Measurements from ENCODE around the gene MAGI2.

MAGI2 gene

GRCh38 chr7:78222001-78222751 is 1231.3 kb downstream of the MAGI2 start:
- ChIA-PET CTCF (interaction anchor here (0.6 kb wide), 1 partner anchor 90 kb away, joined by 4 read pairs; no protein-coding TSS in a partner anchor), POLR2A (ENCODE audit: low non-redundant PET) (no interaction called here)
- H3K27ac ChIP-seq, result no peak overlapping the region
- no peak for DNase-seq (ENCODE audit: low spot score)
- TF ChIP-seq, protein P1, sequence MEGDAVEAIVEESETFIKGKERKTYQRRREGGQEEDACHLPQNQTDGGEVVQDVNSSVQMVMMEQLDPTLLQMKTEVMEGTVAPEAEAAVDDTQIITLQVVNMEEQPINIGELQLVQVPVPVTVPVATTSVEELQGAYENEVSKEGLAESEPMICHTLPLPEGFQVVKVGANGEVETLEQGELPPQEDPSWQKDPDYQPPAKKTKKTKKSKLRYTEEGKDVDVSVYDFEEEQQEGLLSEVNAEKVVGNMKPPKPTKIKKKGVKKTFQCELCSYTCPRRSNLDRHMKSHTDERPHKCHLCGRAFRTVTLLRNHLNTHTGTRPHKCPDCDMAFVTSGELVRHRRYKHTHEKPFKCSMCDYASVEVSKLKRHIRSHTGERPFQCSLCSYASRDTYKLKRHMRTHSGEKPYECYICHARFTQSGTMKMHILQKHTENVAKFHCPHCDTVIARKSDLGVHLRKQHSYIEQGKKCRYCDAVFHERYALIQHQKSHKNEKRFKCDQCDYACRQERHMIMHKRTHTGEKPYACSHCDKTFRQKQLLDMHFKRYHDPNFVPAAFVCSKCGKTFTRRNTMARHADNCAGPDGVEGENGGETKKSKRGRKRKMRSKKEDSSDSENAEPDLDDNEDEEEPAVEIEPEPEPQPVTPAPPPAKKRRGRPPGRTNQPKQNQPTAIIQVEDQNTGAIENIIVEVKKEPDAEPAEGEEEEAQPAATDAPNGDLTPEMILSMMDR (conservative IDR thresholded peaks at IDR 0.05; ENCODE audit: low read depth), result no peak

DNA sequence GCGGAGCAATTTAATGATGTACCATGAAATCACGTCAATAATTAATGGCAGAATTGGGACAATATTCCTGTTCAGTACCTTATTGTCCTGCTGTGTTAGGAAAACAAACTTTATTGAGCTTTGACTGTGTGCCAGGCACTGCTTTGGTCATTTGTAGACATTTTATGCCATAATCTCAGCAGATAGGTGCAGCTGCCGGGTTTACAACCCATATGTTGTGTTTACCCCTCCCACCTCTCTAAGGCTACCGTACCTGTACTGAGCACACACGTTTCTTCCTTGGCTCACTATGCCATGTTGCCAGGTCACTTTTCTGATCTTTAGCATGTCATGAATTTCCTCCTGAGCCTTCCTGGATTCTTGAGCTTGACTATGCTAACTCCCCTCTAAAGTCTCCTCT is 1232.7 kb downstream of the MAGI2 start:
- no peak overlapping the region for H3K27ac ChIP-seq
- POLR2A ChIA-PET (ENCODE audit: low non-redundant PET), result no interaction called here
- TF ChIP-seq, protein P1 (conservative IDR thresholded peaks at IDR 0.05; ENCODE audit: low read depth), result no peak
- CTCF ChIA-PET, result interaction anchor here (0.7 kb wide), 2 partner anchors 37 to 167 kb away, joined by 3 to 4 read pairs; no protein-coding TSS in a partner anchor
- DNase-seq (ENCODE audit: low spot score), result no peak

DNA sequence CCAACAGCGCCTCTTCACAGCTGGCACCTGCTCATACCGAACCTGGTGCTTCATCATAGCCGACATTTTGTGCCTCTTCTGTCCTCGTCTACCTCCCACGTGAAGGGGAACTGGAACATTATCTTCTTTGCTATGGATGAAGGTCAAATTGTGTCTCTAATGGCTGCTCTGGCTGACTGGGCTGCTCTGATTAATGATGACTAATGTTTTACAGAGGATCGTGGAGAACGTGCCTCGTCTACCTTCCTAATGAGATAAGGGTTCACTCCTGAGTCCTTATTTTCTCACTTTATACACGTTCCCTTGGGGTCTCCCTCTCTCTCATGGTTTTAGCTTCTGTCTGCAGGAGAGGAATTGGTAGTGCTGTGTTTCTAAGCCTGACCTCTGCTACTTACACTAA is 1234.6 kb downstream of the MAGI2 start:
- H3K27ac ChIP-seq, result no peak overlapping the region
- peak; percentile 4 for DNase-seq (ENCODE audit: low spot score)
- TF ChIP-seq, protein P1 (conservative IDR thresholded peaks at IDR 0.05; ENCODE audit: low read depth), result no peak
- CTCF ChIA-PET, result interaction anchor here (0.6 kb wide), 1 partner anchor 1679 kb away, joined by 4 read pairs; no protein-coding TSS in a partner anchor
- POLR2A ChIA-PET (ENCODE audit: low non-redundant PET), result no interaction called here

DNA sequence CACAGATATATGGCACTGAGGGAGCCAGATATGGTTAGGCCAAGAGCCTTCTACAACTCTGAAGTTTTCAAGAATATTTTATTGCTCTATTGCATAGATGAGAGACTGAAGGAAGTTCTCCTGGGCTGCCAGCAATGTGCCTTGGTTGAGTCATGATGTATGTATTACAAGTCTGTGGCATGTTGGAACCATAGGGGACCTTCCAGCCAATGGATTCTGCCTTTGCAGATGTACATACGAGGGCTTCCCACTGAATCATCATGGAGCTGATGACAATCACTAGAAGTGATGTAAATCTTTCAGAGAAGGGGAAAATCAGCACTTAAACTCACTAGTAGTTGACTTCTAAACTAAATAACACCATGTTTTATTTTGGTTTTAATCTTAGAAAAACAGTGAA is 1235.4 kb downstream of the MAGI2 start:
- no peak overlapping the region for H3K27ac ChIP-seq
- no peak for DNase-seq (ENCODE audit: low spot score)
- ChIA-PET CTCF (interaction anchor here (0.5 to 0.6 kb wide), 2 partner anchors 80 to 293 kb away, joined by 3 to 4 read pairs; no protein-coding TSS in a partner anchor), POLR2A (ENCODE audit: low non-redundant PET) (no interaction called here)
- TF ChIP-seq, protein P1 (conservative IDR thresholded peaks at IDR 0.05; ENCODE audit: low read depth), result no peak

GRCh38 chr7:78215199-78215598 is 1238.3 kb downstream of the MAGI2 start:
- no peak for DNase-seq (ENCODE audit: low spot score)
- POLR2A ChIA-PET (ENCODE audit: low non-redundant PET), result no interaction called here
- H3K27ac ChIP-seq, result no peak overlapping the region
- CTCF ChIA-PET, result no interaction called here
- TF ChIP-seq, protein P1 (conservative IDR thresholded peaks at IDR 0.05; ENCODE audit: low read depth), result no peak

DNA sequence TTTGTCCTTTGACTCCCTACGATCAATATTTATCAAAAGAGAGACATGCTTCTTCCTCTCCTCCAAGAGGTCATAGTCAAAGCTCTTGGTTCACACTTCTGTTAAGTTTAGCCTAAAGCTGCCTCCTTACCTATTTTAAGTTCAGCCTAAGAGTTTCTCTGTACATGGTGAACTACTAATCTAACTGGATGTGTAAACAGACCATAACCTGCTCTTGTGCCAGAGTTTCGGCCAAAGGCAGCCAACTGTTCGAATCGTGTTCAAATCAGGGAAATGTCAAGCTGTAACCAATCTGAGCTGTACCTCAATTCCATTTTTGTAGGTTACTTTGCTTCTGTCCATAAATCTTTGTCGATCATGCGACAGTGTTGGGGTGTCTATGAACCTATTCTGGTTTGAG is 1240.1 kb downstream of the MAGI2 start:
- H3K27ac ChIP-seq, result no peak overlapping the region
- TF ChIP-seq, protein P1 (conservative IDR thresholded peaks at IDR 0.05; ENCODE audit: low read depth), result no peak
- CTCF ChIA-PET, result no interaction called here
- POLR2A ChIA-PET (ENCODE audit: low non-redundant PET), result no interaction called here
- DNase-seq (ENCODE audit: low spot score), result no peak
